ENCODE results near the gene CNIH3.

CNIH3 gene

DNA sequence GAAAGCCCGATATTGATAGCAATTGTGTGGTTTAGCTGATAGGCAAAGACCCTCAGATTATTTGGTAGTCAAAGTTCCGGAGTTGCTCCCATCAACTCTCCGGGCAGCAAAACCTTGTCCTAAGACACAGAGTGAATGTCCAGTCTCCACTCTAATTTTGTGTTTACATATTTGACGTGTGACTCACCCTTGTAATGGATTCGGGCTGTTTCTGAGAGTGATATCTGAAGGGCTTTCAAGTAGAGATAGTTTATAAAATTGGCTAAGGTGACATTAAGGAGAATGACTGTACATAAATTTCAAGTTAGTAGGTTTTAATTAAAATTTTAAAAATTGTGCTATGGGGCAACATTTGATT, 154.2 kb downstream of the CNIH3 start:
- H3F3A ChIP-seq (ENCODE audit: control insufficient read depth, insufficient read depth): no peaks in the 10 kb centered on the region
- TF ChIP-seq, protein P1, sequence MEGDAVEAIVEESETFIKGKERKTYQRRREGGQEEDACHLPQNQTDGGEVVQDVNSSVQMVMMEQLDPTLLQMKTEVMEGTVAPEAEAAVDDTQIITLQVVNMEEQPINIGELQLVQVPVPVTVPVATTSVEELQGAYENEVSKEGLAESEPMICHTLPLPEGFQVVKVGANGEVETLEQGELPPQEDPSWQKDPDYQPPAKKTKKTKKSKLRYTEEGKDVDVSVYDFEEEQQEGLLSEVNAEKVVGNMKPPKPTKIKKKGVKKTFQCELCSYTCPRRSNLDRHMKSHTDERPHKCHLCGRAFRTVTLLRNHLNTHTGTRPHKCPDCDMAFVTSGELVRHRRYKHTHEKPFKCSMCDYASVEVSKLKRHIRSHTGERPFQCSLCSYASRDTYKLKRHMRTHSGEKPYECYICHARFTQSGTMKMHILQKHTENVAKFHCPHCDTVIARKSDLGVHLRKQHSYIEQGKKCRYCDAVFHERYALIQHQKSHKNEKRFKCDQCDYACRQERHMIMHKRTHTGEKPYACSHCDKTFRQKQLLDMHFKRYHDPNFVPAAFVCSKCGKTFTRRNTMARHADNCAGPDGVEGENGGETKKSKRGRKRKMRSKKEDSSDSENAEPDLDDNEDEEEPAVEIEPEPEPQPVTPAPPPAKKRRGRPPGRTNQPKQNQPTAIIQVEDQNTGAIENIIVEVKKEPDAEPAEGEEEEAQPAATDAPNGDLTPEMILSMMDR (IDR thresholded peaks at IDR 0.05; ENCODE audit: low read depth, low read length, poor library complexity, severe bottlenecking): no peak
- no peak for TF ChIP-seq EZH2phosphoT487 (IDR thresholded peaks at IDR 0.05; ENCODE audit: borderline replicate concordance, low read length)
- no peak overlapping the region for H3K4me2 ChIP-seq (ENCODE audit: low read length)
- no peaks in the 10 kb centered on the region for H3K27me3 ChIP-seq (ENCODE audit: control insufficient read depth, low read length)
- no peaks in the 10 kb centered on the region for H3K36me3 ChIP-seq (ENCODE audit: control insufficient read depth, low read length)
- no peaks in the 10 kb centered on the region for H3K4me1 ChIP-seq (ENCODE audit: control insufficient read depth, low read length)
- no peaks in the 10 kb centered on the region for H3K9me3 ChIP-seq (ENCODE audit: control insufficient read depth, insufficient read depth, low read length)
- H3K4me3 ChIP-seq (ENCODE audit: low read length): no peak overlapping the region
- no peak overlapping the region for H3K27ac ChIP-seq (ENCODE audit: low read depth, low read length)
- no peaks in the 10 kb centered on the region for H3K79me2 ChIP-seq (ENCODE audit: control insufficient read depth, low read length)
- no peaks in the 10 kb centered on the region for H3K9me2 ChIP-seq (replicated peaks; ENCODE audit: control insufficient read depth, low read length)
- H4K20me1 ChIP-seq (ENCODE audit: control insufficient read depth, insufficient read depth, low read depth, low read length): no peaks in the 10 kb centered on the region

DNA sequence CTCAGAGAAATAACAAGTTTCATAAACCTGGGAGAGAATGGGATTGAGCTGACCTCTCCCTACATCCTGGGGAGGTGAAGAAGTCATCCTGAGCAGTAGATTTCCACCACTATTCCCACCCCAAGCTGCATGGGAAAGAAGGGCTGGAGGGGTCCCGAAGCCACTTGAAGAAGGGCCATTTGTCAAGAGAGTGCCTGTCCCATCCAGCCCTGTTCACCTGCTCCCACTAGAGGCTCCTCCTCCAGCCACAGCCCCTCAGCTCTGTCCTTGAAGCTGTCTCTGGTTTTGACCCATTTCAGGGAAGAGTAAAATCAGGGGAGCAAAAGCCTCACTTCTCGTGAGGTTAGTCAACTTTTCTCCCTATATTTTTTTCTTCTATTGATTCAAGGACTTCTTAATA, 157.5 kb downstream of the CNIH3 start:
- Histone ChIP-seq H4K20me1 (ENCODE audit: control insufficient read depth, insufficient read depth, low read depth, low read length) (no peaks in the 10 kb centered on the region), H3K36me3 (ENCODE audit: control insufficient read depth, low read length) (no peaks in the 10 kb centered on the region), H3K4me2 (ENCODE audit: low read length) (no peak overlapping the region), H3K27ac (ENCODE audit: low read depth, low read length) (no peak overlapping the region), H3K27me3 (ENCODE audit: control insufficient read depth, low read length) (no peaks in the 10 kb centered on the region), H3K4me1 (ENCODE audit: control insufficient read depth, low read length) (no peaks in the 10 kb centered on the region), H3K4me3 (ENCODE audit: low read length) (no peak overlapping the region), H3K79me2 (ENCODE audit: control insufficient read depth, low read length) (no peaks in the 10 kb centered on the region), H3K9me3 (ENCODE audit: control insufficient read depth, insufficient read depth, low read length) (no peaks in the 10 kb centered on the region), H3K9me2 (replicated peaks; ENCODE audit: control insufficient read depth, low read length) (no peaks in the 10 kb centered on the region), H3F3A (ENCODE audit: control insufficient read depth, insufficient read depth) (no peaks in the 10 kb centered on the region)
- no peak for TF ChIP-seq EZH2phosphoT487 (IDR thresholded peaks at IDR 0.05; ENCODE audit: borderline replicate concordance, low read length)
- TF ChIP-seq, protein P1 (IDR thresholded peaks at IDR 0.05; ENCODE audit: low read depth, low read length, poor library complexity, severe bottlenecking): no peak

- Histone ChIP-seq H3K4me1 (ENCODE audit: control insufficient read depth, low read length) (no peaks in the 10 kb centered on the region), H3K27me3 (ENCODE audit: control insufficient read depth, low read length) (no peaks in the 10 kb centered on the region), H3K9me2 (replicated peaks; ENCODE audit: control insufficient read depth, low read length) (no peaks in the 10 kb centered on the region)
Observed at GRCh38 chr1:224774378-224774777, 158.3 kb downstream of the CNIH3 start.

More at GRCh38 chr1:224774378-224774777, 158.3 kb downstream of the CNIH3 start:
- Histone ChIP-seq H3K4me2 (ENCODE audit: low read length) (no peak overlapping the region), H3K9me3 (ENCODE audit: control insufficient read depth, insufficient read depth, low read length) (no peaks in the 10 kb centered on the region), H3K4me3 (ENCODE audit: low read length) (no peak overlapping the region), H3K36me3 (ENCODE audit: control insufficient read depth, low read length) (no peaks in the 10 kb centered on the region), H3F3A (ENCODE audit: control insufficient read depth, insufficient read depth) (no peaks in the 10 kb centered on the region), H3K79me2 (ENCODE audit: control insufficient read depth, low read length) (no peaks in the 10 kb centered on the region), H3K27ac (ENCODE audit: low read depth, low read length) (no peak overlapping the region), H4K20me1 (ENCODE audit: control insufficient read depth, insufficient read depth, low read depth, low read length) (no peaks in the 10 kb centered on the region)
- TF ChIP-seq, protein P1 (IDR thresholded peaks at IDR 0.05; ENCODE audit: low read depth, low read length, poor library complexity, severe bottlenecking): no peak
- TF ChIP-seq EZH2phosphoT487 (IDR thresholded peaks at IDR 0.05; ENCODE audit: borderline replicate concordance, low read length): no peak
